GM21381 (cell line): ENCODE measurements around the gene SCAPER.

Experiments
- ATAC-seq: cut with Tn5 transposase; IDR thresholded peaks from one replicate; pipeline ENCODE4 v1.9.1; 2021; ENCODE audit warnings: mild to moderate bottlenecking, moderate library complexity; ENCODE audit not compliant: unreplicated experiment

The SCAPER gene

DNA sequence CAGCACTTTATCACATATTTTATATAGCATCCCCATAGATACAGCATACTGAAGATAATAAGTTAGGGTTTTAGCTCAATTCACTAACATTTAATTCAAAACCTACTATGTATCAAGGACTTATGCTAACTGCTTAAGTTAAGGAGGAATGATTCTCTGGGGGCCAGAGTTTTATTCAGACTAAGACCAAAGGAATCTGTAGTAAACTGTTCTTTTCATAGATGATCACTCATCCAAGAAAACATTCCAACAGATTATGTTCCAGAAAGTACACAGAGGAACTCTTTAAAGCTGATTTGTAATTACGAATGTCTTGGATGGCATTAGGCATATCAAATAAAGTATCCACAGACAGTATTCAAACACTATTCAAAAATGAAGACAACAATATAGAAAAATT is 226.4 kb downstream of the SCAPER start:
- no peak for ATAC-seq

DNA sequence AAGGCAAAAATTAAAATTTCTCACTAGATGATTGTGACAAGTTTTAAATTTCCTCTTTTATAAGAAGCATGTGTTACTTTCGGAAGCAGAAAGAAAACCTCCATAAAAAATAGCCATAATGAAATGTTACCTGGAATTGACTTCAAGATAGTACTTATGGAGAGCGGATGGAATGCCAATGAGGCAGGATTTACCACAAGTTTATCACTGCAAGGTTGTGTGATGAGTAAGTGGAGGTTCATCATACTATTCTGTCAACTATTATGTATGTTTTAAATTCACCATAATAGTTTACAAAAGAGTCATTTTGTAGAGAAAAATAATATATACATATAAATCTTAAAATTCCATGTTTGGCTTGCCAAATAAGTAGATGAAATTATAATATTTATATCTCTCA is 230.3 kb downstream of the SCAPER start:
- no peak for ATAC-seq

DNA sequence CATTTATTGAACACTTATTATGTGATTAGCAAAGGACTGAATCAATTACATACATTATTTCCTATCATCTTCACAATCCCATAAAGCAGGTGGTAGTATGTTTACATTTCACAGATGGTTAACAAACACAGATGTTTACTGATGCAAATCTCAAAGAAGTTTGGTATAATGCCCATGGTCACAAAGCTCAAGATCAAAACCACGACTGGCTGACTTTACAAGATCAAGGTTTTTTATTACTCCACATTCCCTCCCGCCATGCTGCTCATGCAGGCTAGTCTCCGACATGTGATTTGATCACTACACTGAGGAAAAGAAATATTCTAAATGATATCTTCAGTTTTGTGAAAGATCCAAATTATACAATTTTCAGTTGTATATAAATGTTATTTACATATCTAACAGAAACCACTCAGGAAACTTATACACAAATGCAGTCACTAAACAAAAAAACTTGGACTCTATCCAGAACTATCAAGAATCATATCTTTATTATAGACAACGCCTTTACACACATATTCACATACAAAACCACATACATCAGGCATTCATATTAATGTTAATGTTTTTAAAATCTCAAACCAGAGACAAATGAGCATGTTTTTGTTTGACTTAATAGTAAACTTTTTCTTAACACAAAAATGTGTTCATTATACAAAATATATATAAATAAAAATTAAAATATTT is 235.5 kb downstream of the SCAPER start:
- no peak for ATAC-seq

DNA sequence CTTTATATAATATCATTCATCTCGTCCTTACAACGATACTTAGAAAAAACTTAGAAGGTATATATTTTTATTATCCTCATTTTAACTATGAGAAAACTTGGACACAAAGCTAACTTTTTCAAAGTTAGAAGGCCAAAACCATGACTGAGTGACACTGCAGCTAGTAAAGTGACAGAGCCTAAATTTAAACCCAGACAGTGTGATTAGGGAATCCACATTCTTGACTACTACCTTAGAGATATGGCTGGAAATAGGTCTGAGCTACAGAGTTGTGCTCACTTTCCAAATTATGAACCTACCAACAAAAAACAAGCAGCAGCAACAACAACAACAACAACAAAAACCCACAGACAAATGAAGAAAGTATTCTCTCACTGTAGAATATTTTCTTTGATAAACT is 236.2 kb downstream of the SCAPER start:
- no peak for ATAC-seq

DNA sequence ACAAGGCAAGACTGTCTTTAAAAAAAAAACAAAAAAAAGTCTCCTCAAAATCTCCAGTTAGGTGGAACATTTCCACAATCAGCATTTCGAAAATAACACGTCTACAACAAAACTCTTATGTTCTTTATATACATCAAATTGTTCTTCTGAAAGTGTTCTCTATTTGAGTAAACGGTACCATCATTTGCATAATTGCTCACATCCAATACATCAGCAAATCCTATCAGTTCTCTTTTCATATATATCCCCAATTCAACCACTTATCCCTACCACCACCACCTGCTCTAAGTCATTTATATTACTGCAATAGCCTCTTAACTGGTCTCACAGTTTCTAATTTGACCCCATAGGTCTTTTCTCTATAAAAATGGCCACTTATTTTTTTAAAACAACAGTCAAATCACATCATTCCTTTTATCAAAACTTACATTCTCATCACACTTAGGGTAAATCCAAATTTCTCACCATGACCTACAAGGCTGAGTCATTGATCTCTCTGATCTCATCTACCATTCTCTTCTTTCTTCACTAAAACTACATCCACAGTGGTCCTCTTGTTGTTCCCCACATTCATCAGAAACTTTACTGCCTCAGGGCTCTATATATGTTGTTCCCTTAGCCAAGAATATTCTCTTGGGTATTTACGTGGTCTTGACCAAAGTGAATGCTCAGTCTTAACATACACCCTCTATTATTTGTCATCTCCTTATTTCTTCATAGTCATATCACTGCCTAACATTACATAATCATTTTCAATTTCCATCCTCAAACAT is 237.0 kb downstream of the SCAPER start:
- no peak for ATAC-seq

DNA sequence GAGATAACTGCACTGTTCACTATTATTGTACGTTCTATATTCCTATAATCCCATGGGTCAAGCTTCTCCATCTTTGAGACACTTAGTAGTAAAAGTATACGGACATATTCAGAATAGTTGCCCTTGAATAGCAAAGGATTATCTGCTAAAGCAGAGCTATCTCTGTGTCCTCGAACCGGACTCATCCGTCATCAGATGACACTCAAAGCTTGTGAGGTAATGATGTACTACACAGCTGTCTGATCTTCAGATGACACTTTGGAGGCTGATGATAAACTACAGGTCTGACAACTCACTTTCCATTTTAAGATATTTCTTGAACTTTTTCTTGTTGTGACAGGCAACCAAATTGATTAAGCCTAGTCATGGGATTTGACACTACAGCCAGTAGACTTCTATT is 240.2 kb downstream of the SCAPER start:
- ATAC-seq: no peak

DNA sequence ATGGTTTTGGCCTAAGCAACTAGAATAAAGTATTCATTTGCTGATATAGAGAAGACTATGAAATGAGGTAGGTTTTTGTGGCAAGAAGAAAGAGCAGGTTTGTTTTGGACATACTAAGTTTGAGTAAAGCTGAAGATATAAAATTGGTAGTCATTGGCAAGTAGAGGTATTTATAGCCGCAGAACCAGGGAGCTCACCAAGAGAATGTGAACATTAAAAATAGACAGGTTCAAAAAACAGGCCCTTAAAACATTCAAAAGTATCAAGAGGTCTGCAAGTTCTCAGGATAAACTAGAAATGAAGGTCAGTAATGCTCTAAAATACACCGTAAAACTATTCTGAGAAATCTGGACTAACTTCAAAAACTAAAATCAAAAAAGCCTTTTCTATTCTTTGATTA is 240.7 kb downstream of the SCAPER start:
- no peak for ATAC-seq

DNA sequence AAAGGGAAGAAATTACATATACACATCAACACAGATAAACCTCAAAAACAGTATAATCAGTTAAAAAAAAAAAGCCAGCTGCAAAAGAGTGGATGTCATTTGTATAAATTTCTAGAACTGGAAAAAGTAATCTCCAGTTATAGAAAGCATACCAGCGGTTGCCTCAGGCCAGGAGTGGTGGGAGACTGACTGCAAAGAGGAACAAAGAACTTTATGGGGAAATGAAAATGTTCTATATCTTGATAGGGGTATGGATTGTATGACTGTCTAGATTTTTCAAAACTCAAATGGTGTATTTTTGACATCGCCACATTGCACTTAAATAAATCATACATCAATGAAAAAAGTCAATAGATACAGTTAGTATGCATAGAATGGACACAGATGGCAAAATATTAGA is 241.6 kb downstream of the SCAPER start:
- no peak for ATAC-seq

DNA sequence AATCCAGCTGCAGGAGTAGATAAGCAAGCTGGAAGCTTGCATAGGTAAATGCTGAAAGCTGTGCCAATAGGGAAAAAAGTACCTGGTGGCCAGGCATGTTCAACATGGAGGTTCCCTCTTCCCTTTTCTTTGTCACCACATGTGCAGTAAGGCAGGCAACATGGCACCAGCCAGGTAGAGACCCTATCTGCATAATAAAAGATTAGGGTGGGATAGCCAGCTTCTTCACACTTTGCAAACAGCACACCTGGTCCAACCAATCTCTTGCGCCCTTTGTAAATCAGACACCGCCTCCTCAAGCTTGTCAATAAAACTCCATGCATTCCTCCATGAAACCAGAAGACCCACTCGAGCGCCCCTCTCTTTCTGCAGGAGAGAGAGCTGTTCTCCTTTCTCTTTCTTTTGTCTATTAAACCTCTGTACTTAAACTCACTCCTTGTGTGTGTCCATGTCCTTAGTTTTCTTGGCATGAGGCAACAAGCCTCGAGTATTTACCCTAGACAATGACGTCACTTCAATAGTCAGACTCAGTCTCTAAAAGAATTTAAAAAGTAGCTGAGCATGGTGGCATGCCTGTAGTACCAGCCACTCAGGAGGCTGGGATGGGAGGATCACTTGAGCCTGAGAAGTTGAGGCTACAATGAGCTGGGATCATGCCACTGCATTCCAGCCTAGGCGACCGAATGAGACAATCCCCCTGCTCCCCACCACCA is 256.3 kb downstream of the SCAPER start:
- no peak for ATAC-seq

DNA sequence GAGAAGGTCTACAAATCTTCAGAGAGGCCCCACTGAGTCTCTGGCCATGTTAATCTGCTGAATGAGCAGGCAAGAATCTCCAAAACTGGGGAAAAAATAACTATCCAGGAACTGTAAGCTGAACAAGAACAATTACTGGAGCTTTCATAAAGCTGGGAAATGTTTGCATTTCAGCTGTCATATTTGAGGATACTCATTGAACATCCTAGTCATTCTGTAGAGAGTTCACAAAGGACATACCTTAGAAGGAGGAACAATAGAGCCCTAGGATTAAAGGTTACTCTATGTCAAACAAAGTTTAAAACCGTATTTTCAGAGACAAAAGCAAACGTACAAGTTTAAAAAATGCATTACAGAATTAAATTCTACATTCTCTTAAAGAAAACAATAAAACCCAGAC is 257.5 kb downstream of the SCAPER start:
- ATAC-seq: no peak

DNA sequence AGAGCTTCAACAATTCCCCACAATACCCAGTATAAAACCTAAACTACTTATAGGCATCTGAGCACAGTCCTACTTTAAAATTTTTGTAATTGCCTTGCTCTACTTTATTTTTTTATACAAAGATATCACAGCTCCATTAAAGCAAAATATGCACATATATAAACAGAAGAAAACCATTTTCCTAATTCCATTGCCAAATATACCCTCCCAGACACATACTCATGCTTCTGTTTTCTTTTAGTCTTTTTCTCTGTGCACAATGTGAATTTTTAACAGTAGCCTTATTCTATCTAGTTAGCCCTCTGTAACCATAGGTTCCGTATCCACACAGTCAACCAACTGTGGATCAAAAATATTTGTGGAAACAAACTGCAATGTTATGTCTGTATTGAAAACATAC is 260.5 kb downstream of the SCAPER start:
- ATAC-seq: no peak

DNA sequence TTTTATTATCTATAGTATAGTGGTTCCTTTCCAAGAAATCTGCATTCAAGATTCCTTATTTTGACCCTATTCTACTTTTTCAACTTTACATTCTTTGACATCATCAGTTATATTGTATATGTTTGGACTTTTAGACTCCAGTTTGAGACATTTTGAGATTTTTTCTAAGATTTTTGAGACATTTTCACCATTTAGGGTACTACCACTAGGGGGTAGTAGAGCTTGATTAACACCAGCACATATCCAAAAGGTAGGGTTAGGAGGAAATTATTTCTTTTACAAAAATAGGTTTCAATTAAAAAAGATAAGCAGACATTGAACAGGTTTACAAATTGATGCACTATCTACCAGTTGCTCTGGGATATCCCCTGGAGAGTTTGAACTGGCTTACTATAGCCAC is 262.5 kb downstream of the SCAPER start:
- no peak for ATAC-seq

DNA sequence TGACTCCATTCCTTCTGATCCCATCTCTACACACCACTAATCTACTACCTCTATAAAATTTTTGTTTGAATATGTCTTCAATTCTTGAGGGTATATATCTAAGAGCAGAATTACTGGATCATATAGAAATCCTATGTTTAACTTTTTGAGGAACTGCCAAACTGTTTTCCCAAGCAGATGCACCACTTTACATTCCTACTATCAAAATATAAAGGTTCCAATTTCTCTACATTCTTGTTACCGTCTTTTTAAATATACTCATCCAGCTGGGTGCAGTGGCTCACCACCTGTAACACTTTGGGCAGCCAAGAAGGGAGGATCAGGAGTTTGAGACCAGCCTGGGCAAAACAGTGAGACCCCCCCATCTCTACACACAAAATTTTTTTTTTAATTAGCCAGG is 268.0 kb downstream of the SCAPER start:
- no peak for ATAC-seq

DNA sequence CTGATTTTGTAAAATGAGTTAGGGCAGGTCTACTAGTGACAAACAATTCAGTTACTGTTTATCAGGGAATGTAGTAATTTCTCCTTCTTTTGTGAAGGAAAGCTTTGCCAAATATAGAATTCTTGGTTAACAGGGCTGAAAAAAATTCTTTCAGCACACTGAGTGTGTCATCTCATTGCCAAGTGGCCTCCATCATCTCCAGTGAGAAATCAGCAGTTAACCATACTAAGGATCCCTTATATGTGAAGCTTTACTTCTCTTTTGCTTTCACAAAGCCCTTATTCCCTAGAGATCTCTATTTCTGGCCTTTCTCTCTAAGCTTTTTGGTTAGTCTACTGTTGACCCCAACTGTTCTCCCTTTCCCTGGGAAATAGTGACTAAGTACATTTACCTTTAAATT is 269.1 kb downstream of the SCAPER start:
- no peak for ATAC-seq

DNA sequence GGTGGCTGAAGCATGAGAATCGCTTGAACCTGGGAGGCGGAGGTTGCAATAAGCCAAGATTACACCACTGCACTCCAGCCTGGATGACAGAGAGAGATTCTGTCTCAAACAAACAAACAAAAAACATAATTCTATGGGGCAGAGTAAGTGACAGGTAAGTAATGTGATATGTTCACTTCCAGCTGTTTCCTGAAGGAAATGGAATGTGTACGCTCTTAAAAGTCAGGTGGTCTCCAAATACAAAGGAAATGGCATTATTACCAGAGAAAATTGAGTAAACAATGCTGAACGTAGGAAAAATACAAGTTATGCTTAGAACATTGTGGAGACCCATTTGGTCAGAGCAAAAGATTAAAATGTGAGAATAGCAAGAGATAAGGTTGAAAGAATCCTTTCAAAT is 278.5 kb downstream of the SCAPER start:
- no peak for ATAC-seq

DNA sequence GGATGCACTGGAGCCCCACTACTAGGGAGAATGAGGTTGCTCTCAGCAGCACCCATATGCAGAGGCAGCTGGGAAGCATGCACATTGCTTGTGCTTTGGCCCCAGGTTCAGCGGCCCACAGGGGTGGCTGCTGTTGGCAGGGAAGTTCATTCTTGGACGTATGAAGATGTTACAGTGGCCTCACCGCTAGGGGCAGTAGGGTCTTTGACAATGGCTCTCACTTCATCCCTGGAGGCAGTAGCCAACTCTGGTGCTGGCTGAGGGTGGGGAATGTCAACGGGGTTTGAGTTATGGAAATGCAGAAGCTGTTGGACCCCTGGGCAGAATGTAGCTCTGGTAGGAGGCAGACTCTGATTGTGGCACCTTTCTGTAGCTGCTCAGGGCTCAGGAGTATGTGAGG is 279.9 kb downstream of the SCAPER start:
- no peak for ATAC-seq

DNA sequence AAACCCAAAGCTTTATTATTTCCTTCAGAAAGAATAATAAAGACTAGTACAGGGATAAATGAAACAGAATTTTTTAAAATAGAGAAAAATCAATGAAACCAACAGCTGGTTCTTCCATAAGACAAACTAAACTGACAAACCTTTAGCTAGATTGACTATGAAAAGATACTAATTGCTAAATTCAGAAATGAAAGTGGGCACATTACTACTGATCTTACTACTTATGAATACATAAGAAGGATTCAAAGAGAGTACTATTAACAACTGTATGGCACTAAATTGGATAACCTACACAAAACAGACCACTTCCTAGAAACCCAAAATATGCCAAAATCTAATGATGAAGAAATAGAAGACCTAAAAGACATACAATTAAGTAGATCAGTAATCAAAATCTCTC is 290.4 kb downstream of the SCAPER start:
- no peak for ATAC-seq

DNA sequence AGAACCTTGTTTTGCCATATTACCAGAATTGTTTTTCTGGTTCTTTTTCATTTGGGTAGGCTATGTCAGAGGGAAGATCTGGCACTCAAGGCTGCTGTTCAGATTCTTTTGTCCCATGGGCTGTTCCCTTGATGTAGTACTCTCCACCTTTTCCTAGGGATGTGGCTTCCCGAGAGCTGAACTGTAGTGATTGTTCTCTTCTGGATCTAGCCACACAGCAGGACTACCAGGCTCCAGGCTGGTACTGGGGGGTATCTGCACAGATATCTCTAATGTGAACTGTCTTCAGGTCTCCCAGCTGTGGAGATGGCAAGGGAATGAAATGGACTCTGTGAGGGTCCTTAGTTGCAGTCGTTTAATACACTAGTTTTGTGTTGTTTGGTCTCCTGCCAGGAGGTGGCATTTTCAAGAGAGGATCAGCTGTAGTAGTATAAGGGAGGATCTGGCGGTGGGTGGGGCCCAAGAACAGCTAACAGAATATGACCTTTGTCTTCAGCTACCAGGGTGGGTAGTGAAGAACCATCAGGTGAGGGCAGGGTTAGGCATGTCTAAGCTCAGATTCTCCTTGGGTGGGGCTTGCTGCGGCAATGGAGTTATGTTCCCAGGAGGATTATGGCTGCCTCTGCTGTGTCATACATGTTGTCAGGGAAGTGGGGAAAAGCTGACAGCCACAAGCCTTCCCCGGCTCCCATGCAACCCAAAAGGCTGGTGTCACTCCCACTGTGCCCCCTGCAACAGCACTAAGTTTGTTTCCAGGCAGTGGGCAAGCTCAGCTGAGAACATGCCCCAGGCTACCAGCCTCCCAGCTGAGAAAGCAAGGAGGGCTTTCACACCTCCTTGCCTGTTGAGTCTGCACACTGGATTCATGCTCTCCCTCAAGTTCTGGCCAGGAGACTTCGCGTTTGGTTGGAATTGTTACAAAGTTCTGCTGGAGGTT is 316.1 kb downstream of the SCAPER start:
- no peak for ATAC-seq

DNA sequence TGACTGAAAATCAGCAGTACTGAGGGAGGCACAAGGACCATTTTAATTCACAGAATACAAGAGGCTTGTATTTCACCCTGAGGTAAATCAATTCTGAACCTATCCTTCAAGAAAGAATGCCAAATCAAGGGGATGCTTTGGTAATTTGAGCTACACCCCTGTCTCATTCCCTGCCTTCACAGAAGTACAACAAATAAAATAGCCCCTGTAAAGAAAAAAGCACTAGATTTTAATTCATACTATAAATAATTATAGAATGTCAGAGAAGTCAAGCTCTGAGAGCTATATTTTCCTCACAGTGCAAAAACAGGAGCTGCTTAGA is 319.6 kb downstream of the SCAPER start:
- no peak for ATAC-seq

DNA sequence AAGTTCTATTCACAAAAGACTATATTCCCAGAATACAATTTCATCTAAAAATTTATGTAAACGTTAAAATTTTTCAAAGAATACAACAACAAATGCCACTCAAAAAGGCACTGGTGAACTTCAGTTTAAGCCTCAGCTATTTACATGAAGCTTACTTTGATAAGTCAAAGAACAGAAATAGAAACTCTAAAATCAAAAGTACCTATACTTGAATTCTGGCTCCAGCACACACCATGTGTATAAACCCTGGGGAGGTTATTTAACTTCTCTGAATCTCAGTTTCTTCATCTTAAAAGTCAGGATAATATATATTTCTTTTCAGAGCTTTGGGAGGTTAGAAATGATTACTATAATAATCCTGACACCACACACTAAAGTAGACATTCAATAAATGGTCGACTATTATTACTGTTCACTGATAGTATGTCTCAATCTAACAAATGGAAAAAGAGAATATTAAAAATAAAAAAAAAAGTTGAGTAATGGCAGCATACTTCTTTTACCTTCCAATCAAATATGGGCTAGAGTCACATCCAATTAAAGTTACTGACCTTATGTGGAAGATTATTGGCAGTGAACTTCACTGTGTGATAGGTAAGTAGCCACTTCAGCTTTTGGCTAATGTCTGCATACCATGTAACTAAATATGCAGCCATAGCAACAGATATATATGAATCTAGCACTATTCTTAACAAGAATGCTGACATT is 320.1 kb downstream of the SCAPER start:
- ATAC-seq: no peak

DNA sequence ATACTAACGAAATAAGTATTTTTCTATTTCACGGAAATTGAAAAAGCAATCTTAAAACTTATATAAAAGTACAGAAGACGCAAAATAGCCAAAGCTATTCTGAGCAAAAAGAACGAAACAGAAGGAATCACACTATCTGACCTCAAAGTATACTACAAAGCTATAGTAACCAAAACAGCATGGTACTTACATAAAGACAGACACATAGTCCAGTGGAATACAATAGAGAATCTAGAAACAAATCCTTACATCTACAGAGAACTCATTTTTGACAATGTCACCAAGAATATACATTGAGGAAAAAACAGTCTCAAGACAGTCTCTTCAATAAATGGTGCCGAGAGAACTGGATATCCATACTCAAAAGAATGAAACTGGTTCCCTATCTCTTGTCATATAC is 322.6 kb downstream of the SCAPER start:
- ATAC-seq: no peak
